Heart left ventricle (tissue), 16 donors: ENCODE data around the gene MBP. TPM values are rescaled to one million over a fixed set of nuclear protein-coding genes. Genes with fewer than 3 reads are reported as not detected.

Source experiments
- ATAC-seq, 4 donors: fragments of 200-7000 bp; cut with Tn5 transposase; one replicate each; pipeline ENCODE4 v1.9.1; 2020 to 2022; ENCODE audit warnings: moderate library complexity in 4 of 4, mild to moderate bottlenecking in 3 of 4, moderate number of reproducible peaks in 1 of 4
- DNase-seq, 5 donors: peaks; one replicate each; pipeline ENCODE4 v3.0.0-alpha.2; 2020
- H3K27ac ChIP-seq, 12 donors: fragments of 200-600 bp; sonication (generic) in 4 of 12; one replicate each; pipeline versions ENCODE4 v1.5.0 to v1.8.0; 2016 to 2022; ENCODE audit warnings: mild to moderate bottlenecking in 2 of 12
- H3K27me3 ChIP-seq, 9 donors: fragments of 200-600 bp; sonication (generic) in 2 of 9; one replicate each; pipeline versions ENCODE4 v1.5.1 to v1.8.0; 2016 to 2022; ENCODE audit warnings: mild to moderate bottlenecking in 3 of 9
- H3K36me3 ChIP-seq, 9 donors: fragments of 200-600 bp; sonication (generic) in 2 of 9; one replicate each; pipeline versions ENCODE4 v1.5.0 to v1.8.0; 2018 to 2022; ENCODE audit warnings: mild to moderate bottlenecking in 2 of 9
- H3K4me1 ChIP-seq, 12 donors: fragments of 200-600 bp; sonication (generic) in 4 of 12; one replicate each; pipeline versions ENCODE4 v1.5.0 to v1.8.0; 2016 to 2022; ENCODE audit warnings: mild to moderate bottlenecking in 3 of 12
- H3K4me3 ChIP-seq, 12 donors: fragments of 200-600 bp; sonication (generic) in 4 of 12; one replicate each; pipeline versions ENCODE4 v1.5.0 to v1.8.0; 2017 to 2022; ENCODE audit warnings: mild to moderate bottlenecking in 9 of 12, moderate library complexity in 4 of 12
- H3K9me3 ChIP-seq, 12 donors: fragments of 200-600 bp; sonication (generic) in 4 of 12; one replicate each; pipeline versions ENCODE4 v1.5.0 to v1.8.0; 2016 to 2022; ENCODE audit warnings: mild to moderate bottlenecking in 1 of 12
- CTCF ChIP-seq, 12 donors: fragments of 200-600 bp; sonication (generic) in 4 of 12; IDR thresholded peaks; one replicate each; pipeline versions ENCODE4 v1.5.0 to v1.8.0; 2018 to 2022; ENCODE audit warnings: antibody characterized with exemption in 12 of 12, mild to moderate bottlenecking in 5 of 12
- POLR2A ChIP-seq, 2 donors: fragments of 450-650 bp; IDR thresholded peaks; one replicate each; pipeline ENCODE4 v1.6.1; 2017; ENCODE audit warnings: antibody characterized with exemption in 2 of 2, mild to moderate bottlenecking in 2 of 2, moderate library complexity in 2 of 2
- WGBS, 4 donors: extraction: QIAGEN DNeasy Blood & Tissue Kit in 2 of 4; methylation state at CpG; one replicate each; pipeline versions ENCODE4 v1.1.5 to v1.1.7; 2013 to 2018; 5-methylcytosine and 5-hydroxymethylcytosine counted together
- intact Hi-C, 10 donors: fragments of 100-400 bp; cut with DNase I; formaldehyde crosslinking; loops; one replicate each; pipeline versions ENCODE4 v1.11.1 to v1.14.2; 2022
- polyA plus RNA-seq, 2 donors: library from polyadenylated mRNA; stranded (reverse); fragments of 200-250 nt; gene quantifications; one replicate each; pipeline ENCODE4 v1.2.3, GENCODE V29; 2013
- total RNA-seq, 9 donors: library from RNA; depleted of rRNA in 2 of 9; stranded (reverse); fragments of >200 nt in 2 of 9; fragmentation: NEBNext Ultra II Directional in 3 of 9; extraction: Animal tissue kit (Norgen Biotek cat#: 25700) in 3 of 9; gene quantifications; one replicate each; pipeline versions ENCODE4 v1.1.0 to v1.2.4, GENCODE V29; 2016 to 2023
- donor health status: ischemic (EF 13 %, LVEDD 7.1; RV severe dilation, severe dysfunction).
- donor health status: healthy with polysubstance abuse.
- donor health status: DM: no; HTN: yes; CAD: no.
- donor health status: DM: no; HTN: no; CAD: no.
- donor health status: ischemic (EF 25% LVEDD 6.9; RV normal size, moderate dysfunction).
- donor health status: ischemic (EF 25% LVEDD 5.7; RV mildly dilated, moderate dysfunction).
- donor health status: healthy.
- donor health status: DM: yes; HTN: yes; CAD: no.
- donor health status: ischemic (EF 35%, LVEDD 5.7; RV mildly dilated, moderate dysfunction).
- donor health status: nonischemic (EF 11% LVEDD 7.7; RV severe dilation, severe dysfunction).
- donor health status: DM: yes; HTN: yes; CAD: no.
- donor health status: PGD.
- donor health status: ischemic (EF 29% LVEDD 5.4; RV normal size, mild dysfunction).
- donor health status: nonischemic (EF 23%, LVEDD 6.1; RV moderate dilation, normal function).

Gene MBP
- total and polyA plus RNA-seq, 11 donors = 7.7 to 93.0 (median 31.8) TPM

GRCh38 chr18:77062518-77063003, 70.0 kb downstream of the MBP start:
- H3K27ac ChIP-seq = peak overlapping the region in 8 of 12 donors; percentile 10 to 88 (median 54)
- no peak for ATAC-seq

DNA sequence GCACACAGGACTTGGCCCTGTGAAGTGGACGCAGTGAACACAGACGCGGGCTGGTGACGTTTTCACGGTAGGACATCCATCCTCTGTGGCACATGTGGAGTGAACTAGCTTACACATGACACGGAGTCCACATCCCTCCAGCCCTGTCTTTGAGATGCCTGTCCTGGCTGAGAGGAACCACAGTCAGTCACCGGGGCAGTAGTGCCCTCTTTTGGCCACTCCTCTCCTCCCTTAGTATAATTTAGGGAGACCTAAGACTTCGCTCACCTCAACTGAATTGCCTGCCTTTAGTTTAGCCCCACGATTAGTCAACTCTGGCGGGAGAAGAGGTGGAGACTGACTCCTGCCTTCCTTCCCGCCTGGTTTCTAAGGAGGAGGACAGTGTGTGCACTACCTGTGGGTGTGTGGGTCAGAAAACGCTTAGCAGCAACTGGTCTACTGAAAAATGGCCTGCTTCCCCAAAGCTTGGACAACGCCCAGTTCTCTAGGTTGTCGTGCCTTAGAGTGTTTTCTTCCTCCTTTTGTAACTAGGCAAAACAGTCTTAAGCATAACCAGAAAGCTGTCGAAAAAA, 70.6 kb downstream of the MBP start:
- DNase-seq = no peak
- Histone ChIP-seq H3K4me3 (no peak overlapping the region), H3K4me1 (peaks cover 0 to 94% (median 26%) of the 10 kb centered on the region in 12 donors), H3K9me3 (no peaks in the 10 kb centered on the region), H3K27me3 (no peaks in the 10 kb centered on the region), H3K27ac (peak overlapping the region in 8 of 12 donors; percentile 10 to 88 (median 54)), H3K36me3 (peaks cover 0 to 15% (median 3%) of the 10 kb centered on the region in 9 donors)
- TF ChIP-seq CTCF (IDR thresholded peaks at IDR 0.05) = peak in 5 of 12 donors; percentile 11 to 38 (median 17)
- TF ChIP-seq POLR2A (IDR thresholded peaks at IDR 0.05) = no peak
- intact Hi-C loops = loop anchor here in 4 of 10 donors (5.0 to 10.0 kb wide), 3 partner anchors 150 to 155 kb away; no protein-coding TSS in a partner anchor
- peak in 3 of 4 donors; percentile 15 to 47 (median 43) for ATAC-seq
- 72 to 79% (median 75%) methylated on average over 15 of the region's 15 CpGs for WGBS, 4 donors

More at GRCh38 chr18:77062518-77063003, 70.0 kb downstream of the MBP start:
- Histone ChIP-seq H3K4me3 (peak overlapping the region in 1 of 12 donors; percentile 0), H3K27me3 (no peaks in the 10 kb centered on the region), H3K4me1 (peaks cover 0 to 94% (median 26%) of the 10 kb centered on the region in 12 donors), H3K36me3 (peaks cover 0 to 15% (median 3%) of the 10 kb centered on the region in 9 donors), H3K9me3 (no peaks in the 10 kb centered on the region)
- WGBS, 4 donors = 42 to 59% (median 52%) methylated on average over 12 of the region's 12 CpGs
- intact Hi-C loops = loop anchor here in 4 of 10 donors (5.0 to 10.0 kb wide), 3 partner anchors 150 to 155 kb away; no protein-coding TSS in a partner anchor
- DNase-seq = no peak
- TF ChIP-seq POLR2A (IDR thresholded peaks at IDR 0.05) = no peak
- TF ChIP-seq CTCF (IDR thresholded peaks at IDR 0.05) = no peak

DNA sequence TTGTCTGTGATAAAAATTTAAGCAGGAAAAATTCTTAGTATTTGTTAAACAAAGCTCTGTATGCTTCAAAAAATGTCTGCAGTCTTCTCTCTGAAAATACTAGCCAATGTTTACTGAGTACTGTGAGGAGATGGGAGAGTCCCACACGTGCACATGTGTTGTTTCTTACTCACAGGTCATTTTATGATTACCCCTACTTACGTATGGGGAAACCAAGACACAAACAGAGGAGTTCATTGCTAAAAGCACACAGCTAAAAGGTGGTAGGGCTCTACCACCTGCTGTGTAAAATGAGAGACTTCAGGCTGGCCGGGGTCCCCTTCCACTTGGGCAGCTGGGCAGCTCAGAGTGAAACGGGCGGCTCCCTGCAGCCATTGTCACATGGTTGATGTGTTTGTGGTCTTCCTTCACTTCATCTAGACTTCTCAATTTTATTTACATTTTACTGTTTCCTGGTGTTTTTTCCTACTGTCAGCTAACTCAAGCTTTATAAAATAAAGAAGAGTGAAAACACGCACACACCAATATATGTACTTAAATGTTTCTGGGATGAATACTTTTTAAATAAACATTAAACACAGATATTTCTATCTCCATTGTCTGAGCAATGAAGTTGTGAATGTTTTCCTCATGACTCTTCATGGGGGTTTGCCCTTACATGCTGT, 71.2 kb downstream of the MBP start:
- H3K9me3 ChIP-seq = no peaks in the 10 kb centered on the region
- peaks cover 0 to 15% (median 3%) of the 10 kb centered on the region in 9 donors for H3K36me3 ChIP-seq
- intact Hi-C loops = loop anchor here in 4 of 10 donors (5.0 to 10.0 kb wide), 3 partner anchors 151 to 156 kb away; no protein-coding TSS in a partner anchor
- H3K27me3 ChIP-seq = no peaks in the 10 kb centered on the region
- peaks cover 0 to 94% (median 29%) of the 10 kb centered on the region in 12 donors for H3K4me1 ChIP-seq
- TF ChIP-seq CTCF (IDR thresholded peaks at IDR 0.05) (no peak), POLR2A (IDR thresholded peaks at IDR 0.05) (no peak)
- no peak overlapping the region for H3K4me3 ChIP-seq
- peak overlapping the region in 6 of 12 donors; percentile 30 to 88 (median 54) for H3K27ac ChIP-seq
- ATAC-seq = no peak
- no peak for DNase-seq
- 71 to 88% (median 83%) methylated on average over 6 of the region's 6 CpGs for WGBS, 4 donors

DNA sequence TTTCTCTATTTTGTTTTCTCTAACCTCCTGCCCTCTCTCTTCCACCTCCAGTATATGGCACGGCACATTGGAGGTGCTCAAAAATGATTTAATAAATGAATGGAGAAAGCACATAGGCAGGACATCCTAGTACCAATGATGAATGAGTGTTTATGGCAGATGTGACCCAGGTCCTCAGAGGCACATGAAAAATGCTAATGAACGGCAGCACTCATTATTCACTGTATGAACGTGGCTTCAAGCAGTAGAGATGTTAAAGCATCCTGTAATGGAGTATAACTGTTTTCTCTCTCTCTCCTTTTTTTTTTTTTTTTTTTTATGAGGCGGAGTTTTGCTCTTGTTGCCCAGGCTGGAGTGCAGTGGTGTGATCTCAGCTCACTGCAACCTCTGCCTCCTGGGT, 72.4 kb downstream of the MBP start:
- no peaks in the 10 kb centered on the region for H3K27me3 ChIP-seq
- H3K36me3 ChIP-seq = peaks cover 0 to 11% (median 3%) of the 10 kb centered on the region in 9 donors
- no peak for DNase-seq
- no peak for TF ChIP-seq POLR2A (IDR thresholded peaks at IDR 0.05)
- no peak for TF ChIP-seq CTCF (IDR thresholded peaks at IDR 0.05)
- peak overlapping the region in 1 of 12 donors; percentile 88 for H3K27ac ChIP-seq
- ATAC-seq = no peak
- WGBS, 4 donors = 81 to 93% (median 86%) methylated on average over 4 of the region's 4 CpGs
- H3K4me1 ChIP-seq = peaks cover 0 to 96% (median 40%) of the 10 kb centered on the region in 12 donors
- no peak overlapping the region for H3K4me3 ChIP-seq
- H3K9me3 ChIP-seq = no peaks in the 10 kb centered on the region
- intact Hi-C loops = loop anchor here in 4 of 10 donors (5.0 to 10.0 kb wide), 3 partner anchors 152 to 157 kb away; no protein-coding TSS in a partner anchor
